Kidney epithelial cell (primary cell): ENCODE data around the gene MRPL44. TPM values are rescaled to one million over a fixed set of nuclear protein-coding genes. Genes with fewer than 3 reads are reported as not detected.

Source experiments
- DNase-seq: peaks from one replicate; pipeline ENCODE4 v3.0.0-alpha.2; 2010; ENCODE audit warnings: low read depth
- H3K27me3 ChIP-seq: 2 replicates; pipeline ENCODE4 v1.6.0; 2011; ENCODE audit warnings: low read length; ENCODE audit not compliant: control insufficient read depth, insufficient read depth
- H3K36me3 ChIP-seq: 2 replicates; pipeline ENCODE4 v1.5.1; 2011; ENCODE audit warnings: low read length; ENCODE audit not compliant: control insufficient read depth, insufficient read depth
- H3K4me3 ChIP-seq: 2 replicates; pipeline ENCODE4 v1.5.1; 2011; ENCODE audit warnings: low read depth, mild to moderate bottlenecking, control low read depth, low read length
- CTCF ChIP-seq: IDR thresholded peaks from 2 replicates; pipeline ENCODE4 v1.5.1; 2011; ENCODE audit warnings: mild to moderate bottlenecking, moderate library complexity, low read length, control low read depth, inconsistent platforms; ENCODE audit not compliant: insufficient read depth, poor library complexity, severe bottlenecking
- total RNA-seq: library from RNA; depleted of rRNA; stranded (reverse); fragments of >200 nt; gene quantifications from 2 replicates; pipeline ENCODE4 v1.2.3, GENCODE V29; 2015

MRPL44 gene
- total RNA-seq, 1 donor from 2014 or later = 62.2 TPM

- H3K36me3 ChIP-seq = no peaks in the 10 kb centered on the region
- H3K27me3 ChIP-seq = no peaks in the 10 kb centered on the region
- DNase-seq = no peak
- no peak overlapping the region for H3K4me3 ChIP-seq
- no peak for TF ChIP-seq CTCF
Measured at GRCh38 chr2:224014336-224014735, 57.1 kb downstream of the MRPL44 start.

GRCh38 chr2:224016963-224017362 lies 59.7 kb downstream of the MRPL44 start:
- Histone ChIP-seq H3K27me3 (no peaks in the 10 kb centered on the region), H3K4me3 (no peak overlapping the region), H3K36me3 (no peaks in the 10 kb centered on the region)
- no peak for TF ChIP-seq CTCF
- no peak for DNase-seq

Other genes starting within 250 kb of the MRPL44 start
- gene AP1S3, start 119.9 kb upstream of the MRPL44 start, total RNA-seq = 21.4 and 22.4 TPM in 2 replicates
- gene WDFY1, start 12.1 kb upstream of the MRPL44 start, total RNA-seq = 40.9 and 47.3 TPM in 2 replicates
- 70.0 and 84.9 TPM in 2 replicates for gene SERPINE2, start 81.8 kb downstream of the MRPL44 start, total RNA-seq